Mesenchymal stem cell (in vitro differentiated cells and primary cell): ENCODE results near the gene CRNN.

ENCODE experiments used
- DNase-seq: peaks from one replicate; pipeline ENCODE4 v3.0.0-alpha.2; 2013
- H2AFZ ChIP-seq: one replicate; pipeline ENCODE4 v1.6.1; 2013; ENCODE audit warnings: low read depth, mild to moderate bottlenecking, control low read depth, inconsistent platforms, low read length, moderate library complexity
- H2AK5ac ChIP-seq: 2 replicates; pipeline ENCODE4 v1.6.1; 2013; ENCODE audit warnings: low read length, moderate library complexity, mild to moderate bottlenecking, inconsistent platforms; ENCODE audit not compliant: severe bottlenecking
- H2BK120ac ChIP-seq: one replicate; pipeline ENCODE4 v1.6.1; 2013; ENCODE audit warnings: low read depth, mild to moderate bottlenecking, inconsistent platforms, low read length, moderate library complexity
- H2BK12ac ChIP-seq, 2 experiments: one replicate each; pipeline ENCODE4 v1.6.1; 2013; ENCODE audit warnings: inconsistent platforms in 2 of 2, low read length in 2 of 2, mild to moderate bottlenecking in 2 of 2, moderate library complexity in 2 of 2, control low read depth in 1 of 2
- H2BK15ac ChIP-seq: one replicate; pipeline ENCODE4 v1.6.1; 2013; ENCODE audit warnings: mild to moderate bottlenecking, low read depth, inconsistent platforms; ENCODE audit not compliant: poor library complexity, severe bottlenecking
- H2BK5ac ChIP-seq: 2 replicates; pipeline ENCODE4 v1.6.1; 2013; ENCODE audit warnings: low read depth, mild to moderate bottlenecking, low read length, control low read depth, inconsistent platforms; ENCODE audit not compliant: poor library complexity, severe bottlenecking
- H3K14ac ChIP-seq, 2 experiments: one replicate each; pipeline ENCODE4 v1.6.1; 2013; ENCODE audit warnings: inconsistent platforms in 2 of 2, low read length in 2 of 2, control low read depth in 1 of 2, mild to moderate bottlenecking in 1 of 2, moderate library complexity in 1 of 2
- H3K18ac ChIP-seq, 2 experiments: one replicate each; pipeline ENCODE4 v1.6.1; 2013; ENCODE audit warnings: inconsistent platforms in 2 of 2, low read length in 2 of 2, control low read depth in 1 of 2, low read depth in 1 of 2, mild to moderate bottlenecking in 1 of 2
- H3K23ac ChIP-seq, 2 experiments: one replicate each; pipeline ENCODE4 v1.6.1; 2013; ENCODE audit warnings: inconsistent platforms in 2 of 2, low read length in 2 of 2, mild to moderate bottlenecking in 2 of 2, moderate library complexity in 2 of 2, control low read depth in 1 of 2
- H3K27ac ChIP-seq: 2 replicates; pipeline ENCODE4 v1.5.1; 2013; ENCODE audit warnings: mild to moderate bottlenecking, moderate library complexity, low read length, control low read depth, inconsistent platforms; ENCODE audit not compliant: poor library complexity, severe bottlenecking
- H3K27me3 ChIP-seq, 2 experiments: 2 replicates each; pipeline versions ENCODE4 v1.6.1 to v1.7.0; 2013; ENCODE audit warnings: low read length in 2 of 2, mild to moderate bottlenecking in 2 of 2, moderate library complexity in 2 of 2, control low read depth in 1 of 2, inconsistent platforms in 1 of 2; ENCODE audit not compliant: control insufficient read depth in 1 of 2, insufficient read depth in 1 of 2
- H3K36me3 ChIP-seq, 2 experiments: 2 replicates each; pipeline versions ENCODE4 v1.6.1 to v1.7.0; 2013; ENCODE audit warnings: low read length in 2 of 2, control low read depth in 1 of 2, inconsistent platforms in 1 of 2, low read depth in 1 of 2, mild to moderate bottlenecking in 1 of 2; ENCODE audit not compliant: insufficient read depth in 2 of 2, control insufficient read depth in 1 of 2
- H3K4ac ChIP-seq, 2 experiments: one replicate each; pipeline ENCODE4 v1.6.1; 2013; ENCODE audit warnings: inconsistent platforms in 2 of 2, low read length in 2 of 2, mild to moderate bottlenecking in 2 of 2, moderate library complexity in 2 of 2, control low read depth in 1 of 2, low read depth in 1 of 2
- H3K4me1 ChIP-seq: 2 replicates; pipeline ENCODE4 v1.6.1; 2013; ENCODE audit warnings: low read depth, low read length, control low read depth; ENCODE audit not compliant: control insufficient read depth, insufficient read depth
- H3K4me2 ChIP-seq: 2 replicates; pipeline ENCODE4 v1.6.1; 2013; ENCODE audit warnings: low read length, mild to moderate bottlenecking, inconsistent platforms; ENCODE audit not compliant: poor library complexity, severe bottlenecking
- H3K4me3 ChIP-seq, 2 experiments: 2 replicates each; pipeline versions ENCODE4 v1.5.1 to v1.7.0; 2013; ENCODE audit warnings: low read length in 2 of 2, mild to moderate bottlenecking in 2 of 2, control low read depth in 1 of 2, low read depth in 1 of 2; ENCODE audit not compliant: insufficient read depth in 1 of 2
- H3K79me1 ChIP-seq: replicated peaks from 2 replicates; pipeline ENCODE4 v1.6.1; 2013; ENCODE audit warnings: mild to moderate bottlenecking, control low read depth, low read length, inconsistent platforms; ENCODE audit not compliant: poor library complexity, severe bottlenecking
- H3K9ac ChIP-seq: 2 replicates; pipeline ENCODE4 v1.7.0; 2013; ENCODE audit warnings: mild to moderate bottlenecking, low read length, moderate library complexity
- H3K9me3 ChIP-seq: 2 replicates; pipeline ENCODE4 v1.7.0; 2013; ENCODE audit warnings: mild to moderate bottlenecking, low read length; ENCODE audit not compliant: control insufficient read depth
- H4K8ac ChIP-seq: one replicate; pipeline ENCODE4 v1.6.1; 2013; ENCODE audit warnings: inconsistent platforms, mild to moderate bottlenecking, low read length, moderate library complexity
- H4K91ac ChIP-seq: one replicate; pipeline ENCODE4 v1.6.1; 2013; ENCODE audit warnings: mild to moderate bottlenecking, low read length, inconsistent platforms
- WGBS: methylation state at CpG from one replicate; pipeline ENCODE4 v1.1.7; 2013; ENCODE audit warnings: mixed read lengths; 5-methylcytosine and 5-hydroxymethylcytosine counted together

CRNN gene

DNA sequence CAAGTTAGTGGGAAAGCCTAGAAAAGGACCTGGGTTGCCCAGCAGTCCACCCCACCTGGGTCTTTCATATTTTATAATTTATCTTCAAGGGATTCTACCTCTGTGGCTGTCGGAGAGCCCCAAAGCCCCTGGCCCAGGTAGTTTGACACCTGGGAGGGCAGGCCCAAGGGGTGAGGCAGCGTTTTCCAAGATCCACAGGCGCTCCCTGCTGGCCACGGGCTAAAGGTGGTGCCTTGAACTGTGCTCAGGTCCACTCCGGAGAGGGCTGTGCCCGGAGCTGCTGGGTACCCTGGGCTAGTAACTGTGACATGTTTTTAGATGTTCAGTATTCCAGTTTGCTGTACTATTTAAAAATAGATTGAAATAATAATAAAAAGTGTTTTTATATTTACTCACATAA, 37.2 kb upstream of the CRNN start:
- Histone ChIP-seq H3K4me1 (no peaks in the 10 kb centered on the region), H4K91ac (no peak overlapping the region), H3K18ac (no peak overlapping the region), H3K14ac (no peak overlapping the region), H3K9me3 (no peaks in the 10 kb centered on the region), H3K4ac (no peak overlapping the region), H2AK5ac (no peak overlapping the region), H2BK5ac (no peak overlapping the region), H3K27me3 (peaks cover 0 to 56% of the 10 kb centered on the region in 2 experiments), H2BK15ac (no peak overlapping the region), H2BK12ac (no peak overlapping the region), H3K4me2 (no peak overlapping the region), H3K79me1 (no peaks in the 10 kb centered on the region), H2BK120ac (no peak overlapping the region), H3K23ac (no peak overlapping the region), H3K27ac (no peak overlapping the region), H3K4me3 (no peak overlapping the region), H4K8ac (no peak overlapping the region), H2AFZ (no peak overlapping the region), H3K36me3 (no peaks in the 10 kb centered on the region), H3K9ac (no peak overlapping the region)
- WGBS = 72% methylated on average over 4 of the region's 6 CpGs
- no peak for DNase-seq

GRCh38 chr1:152449661-152450060, 35.6 kb upstream of the CRNN start:
- H3K14ac ChIP-seq = no peak overlapping the region
- H3K27me3 ChIP-seq = peaks cover 0 to 52% of the 10 kb centered on the region in 2 experiments
- no peak overlapping the region for H3K4me2 ChIP-seq
- H3K27ac ChIP-seq = no peak overlapping the region
- H3K4me3 ChIP-seq = no peak overlapping the region
- no peak overlapping the region for H2BK120ac ChIP-seq
- H3K18ac ChIP-seq = no peak overlapping the region
- DNase-seq = no peak
- no peaks in the 10 kb centered on the region for H3K9me3 ChIP-seq
- H3K4ac ChIP-seq = no peak overlapping the region
- no peaks in the 10 kb centered on the region for H3K79me1 ChIP-seq
- no peak overlapping the region for H2BK12ac ChIP-seq
- H3K23ac ChIP-seq = no peak overlapping the region
- WGBS = 83% methylated on average over 2 of the region's 2 CpGs
- H4K8ac ChIP-seq = no peak overlapping the region
- H3K36me3 ChIP-seq = no peaks in the 10 kb centered on the region
- no peak overlapping the region for H2BK15ac ChIP-seq
- H3K4me1 ChIP-seq = no peaks in the 10 kb centered on the region
- no peak overlapping the region for H3K9ac ChIP-seq
- H4K91ac ChIP-seq = no peak overlapping the region
- H2BK5ac ChIP-seq = no peak overlapping the region
- no peak overlapping the region for H2AK5ac ChIP-seq
- H2AFZ ChIP-seq = no peak overlapping the region

DNA sequence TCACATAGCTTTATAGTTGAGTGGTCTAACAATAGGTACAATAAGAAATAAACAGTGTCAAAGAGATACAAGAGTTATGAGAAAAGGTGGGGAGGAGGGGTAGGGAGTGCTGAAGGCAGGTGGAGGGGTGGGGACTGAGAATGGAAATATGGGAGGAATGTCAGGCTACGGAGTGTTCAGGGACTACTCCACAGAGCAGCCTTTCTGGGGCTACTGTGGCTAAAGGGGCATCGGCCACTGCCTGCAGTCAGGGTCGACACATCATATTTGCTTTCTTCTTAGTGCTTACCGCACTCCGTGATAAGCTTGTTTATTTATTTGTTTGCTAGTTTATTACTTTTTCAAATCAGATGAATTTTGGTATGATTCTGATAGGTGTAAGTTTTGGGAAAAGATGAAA, 34.4 kb upstream of the CRNN start:
- no peak overlapping the region for H2BK15ac ChIP-seq
- peaks cover 0 to 51% of the 10 kb centered on the region in 2 experiments for H3K27me3 ChIP-seq
- no peak for DNase-seq
- no peak overlapping the region for H2BK12ac ChIP-seq
- no peaks in the 10 kb centered on the region for H3K4me1 ChIP-seq
- H3K14ac ChIP-seq = no peak overlapping the region
- no peak overlapping the region for H2BK120ac ChIP-seq
- no peak overlapping the region for H3K23ac ChIP-seq
- no peak overlapping the region for H2AFZ ChIP-seq
- H3K18ac ChIP-seq = no peak overlapping the region
- H4K91ac ChIP-seq = no peak overlapping the region
- no peak overlapping the region for H4K8ac ChIP-seq
- no peak overlapping the region for H2AK5ac ChIP-seq
- 70% methylated on average over 5 of the region's 5 CpGs for WGBS
- H3K27ac ChIP-seq = no peak overlapping the region
- H2BK5ac ChIP-seq = no peak overlapping the region
- no peak overlapping the region for H3K9ac ChIP-seq
- no peaks in the 10 kb centered on the region for H3K9me3 ChIP-seq
- H3K4ac ChIP-seq = no peak overlapping the region
- H3K79me1 ChIP-seq = no peaks in the 10 kb centered on the region
- no peak overlapping the region for H3K4me3 ChIP-seq
- H3K36me3 ChIP-seq = no peaks in the 10 kb centered on the region
- no peak overlapping the region for H3K4me2 ChIP-seq

DNA sequence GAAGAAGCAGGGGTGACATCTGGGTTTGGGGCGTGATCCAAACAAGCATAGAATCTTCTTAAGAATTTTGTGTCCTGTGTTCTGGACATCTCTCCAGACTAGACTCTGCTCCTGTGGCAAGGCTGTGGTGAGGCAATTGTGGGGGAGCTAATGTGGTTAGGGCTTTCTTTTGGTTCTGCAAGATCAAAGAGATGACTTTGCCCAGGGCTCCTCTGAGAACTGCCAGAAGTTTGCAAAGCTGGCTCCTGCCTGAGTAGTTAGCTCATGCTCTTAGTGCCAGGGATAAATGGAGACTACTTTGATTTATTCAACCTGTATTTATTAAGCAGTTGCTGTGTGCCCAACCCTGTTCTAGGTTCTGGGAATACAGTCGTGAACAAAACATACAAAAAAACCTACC, 34.0 kb upstream of the CRNN start:
- no peak for DNase-seq
- no peak overlapping the region for H2BK12ac ChIP-seq

More for the DNA sequence above, 34.0 kb upstream of the CRNN start:
- no peak overlapping the region for H3K27ac ChIP-seq
- H2BK120ac ChIP-seq = no peak overlapping the region
- H2AK5ac ChIP-seq = no peak overlapping the region
- H3K18ac ChIP-seq = no peak overlapping the region
- H2BK5ac ChIP-seq = no peak overlapping the region
- no peak overlapping the region for H4K8ac ChIP-seq
- no peak overlapping the region for H2AFZ ChIP-seq
- H3K4ac ChIP-seq = no peak overlapping the region
- no peaks in the 10 kb centered on the region for H3K9me3 ChIP-seq
- H3K4me1 ChIP-seq = no peaks in the 10 kb centered on the region
- no peak overlapping the region for H3K9ac ChIP-seq
- no peak overlapping the region for H3K4me2 ChIP-seq
- no peak overlapping the region for H2BK15ac ChIP-seq
- H3K4me3 ChIP-seq = no peak overlapping the region
- no peak overlapping the region for H3K14ac ChIP-seq
- no peaks in the 10 kb centered on the region for H3K36me3 ChIP-seq
- H3K23ac ChIP-seq = no peak overlapping the region
- H3K79me1 ChIP-seq = no peaks in the 10 kb centered on the region
- H3K27me3 ChIP-seq = peaks cover 0 to 51% of the 10 kb centered on the region in 2 experiments
- H4K91ac ChIP-seq = no peak overlapping the region
- WGBS = 58% methylated on average over 1 of the region's 2 CpGs
